H4 (cell line): ENCODE measurements around the gene DCAF4L1. TPM values are rescaled to one million over a fixed set of nuclear protein-coding genes. Genes with fewer than 3 reads are reported as not detected.

Experiments used
- DNase-seq: peaks from one replicate; pipeline ENCODE4 v3.0.0-alpha.2; 2015; ENCODE audit warnings: low spot score
- total RNA-seq: library from RNA; depleted of rRNA; stranded (reverse); fragments of >200 nt; shearing (Covaris generic); gene quantifications from 2 replicates; pipeline ENCODE4 v1.2.3, GENCODE V29; 2014; rRNA removed

DCAF4L1 gene
- total RNA-seq, result 0.14 TPM in 1 of 2 replicates, not detected in the other

DNA sequence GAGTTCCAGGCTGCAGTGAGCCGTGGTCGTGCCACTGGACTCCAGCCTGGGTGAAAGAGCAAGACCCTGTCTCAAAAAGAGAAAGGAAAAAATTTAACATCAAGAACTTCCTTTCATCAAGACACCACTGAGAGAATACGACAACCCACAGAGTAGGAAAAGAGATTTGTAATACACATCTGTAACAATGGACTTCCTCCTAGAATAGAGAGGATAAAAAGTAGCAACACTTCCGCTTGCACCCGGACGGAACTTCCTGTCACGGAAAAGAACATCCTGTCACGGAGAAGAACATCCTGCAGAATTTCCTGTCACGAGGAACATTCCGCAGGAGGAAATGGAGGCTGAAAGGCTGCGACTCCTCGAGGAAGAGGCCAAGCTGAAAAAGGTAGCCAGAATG is at the start of gene DCAF4L1:
Gene DCAF4L1, plus strand, starts transcription at position 301 of the 400 bp plus-strand sequence. Its CDS starts 37 bp downstream, at position 338.
- no peak for DNase-seq

DNA sequence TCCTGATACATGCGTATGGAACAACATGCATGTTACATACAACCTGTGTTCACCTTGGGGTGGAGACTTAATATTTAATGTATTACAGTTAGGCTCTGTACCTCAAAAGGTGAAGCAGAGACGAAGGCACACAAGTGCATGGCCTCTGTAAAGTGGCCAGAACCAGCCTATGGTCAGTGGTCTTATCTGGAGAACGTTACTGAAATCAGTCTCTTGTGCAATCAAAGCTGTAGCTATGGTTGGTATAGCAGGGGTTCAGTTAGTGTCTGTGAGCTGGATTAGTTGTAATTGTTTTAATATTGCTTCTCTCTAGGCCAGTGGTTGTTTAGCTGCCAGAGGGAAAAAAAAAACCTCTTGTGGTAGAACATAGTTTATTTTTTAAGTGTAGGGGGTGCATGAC is 48.6 kb upstream of the DCAF4L1 start:
- DNase-seq, result no peak

DNA sequence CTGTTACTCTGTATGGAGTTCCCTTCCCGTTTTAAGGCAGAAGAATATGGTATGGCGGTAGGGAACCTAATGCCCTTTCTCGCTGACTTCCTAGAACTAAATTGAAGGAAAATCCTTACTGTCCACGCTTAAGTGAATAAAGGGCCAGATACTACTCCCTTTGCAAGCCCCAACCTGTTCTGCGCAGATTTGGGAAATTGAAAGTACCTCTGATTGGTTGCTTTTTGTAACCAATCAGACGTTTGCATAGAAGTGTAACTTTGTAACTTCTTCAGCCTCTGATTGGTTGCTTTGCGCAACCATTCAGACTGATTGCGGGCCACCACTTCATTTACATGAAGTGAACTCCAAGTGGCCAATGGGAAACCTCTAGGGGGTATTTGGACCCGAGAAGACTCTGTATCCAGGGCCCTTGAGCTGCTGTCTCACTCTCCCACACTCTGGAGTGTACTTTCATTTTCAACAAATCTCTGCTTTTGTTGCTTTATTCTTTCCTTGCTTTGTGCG is 47.5 kb upstream of the DCAF4L1 start:
- DNase-seq, result no peak

DNA sequence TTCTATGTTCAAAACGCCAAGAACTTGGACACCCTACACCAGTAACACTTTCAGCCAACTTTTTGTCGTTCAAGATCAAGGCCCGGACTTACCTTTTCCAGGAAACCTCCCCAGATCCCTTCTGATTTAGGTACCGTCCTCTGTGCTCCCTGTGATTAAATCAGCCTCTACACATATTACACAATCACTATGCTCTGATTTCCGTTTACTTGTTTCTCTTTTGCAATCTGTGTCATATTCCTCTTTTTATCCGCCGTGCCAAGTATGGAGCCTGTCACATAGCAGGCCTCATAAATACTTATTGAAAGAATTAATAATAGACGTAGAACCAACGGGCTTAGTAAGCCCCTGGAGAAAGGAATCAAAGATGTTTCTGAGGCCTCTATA is 47.0 kb upstream of the DCAF4L1 start:
- DNase-seq, result no peak

DNA sequence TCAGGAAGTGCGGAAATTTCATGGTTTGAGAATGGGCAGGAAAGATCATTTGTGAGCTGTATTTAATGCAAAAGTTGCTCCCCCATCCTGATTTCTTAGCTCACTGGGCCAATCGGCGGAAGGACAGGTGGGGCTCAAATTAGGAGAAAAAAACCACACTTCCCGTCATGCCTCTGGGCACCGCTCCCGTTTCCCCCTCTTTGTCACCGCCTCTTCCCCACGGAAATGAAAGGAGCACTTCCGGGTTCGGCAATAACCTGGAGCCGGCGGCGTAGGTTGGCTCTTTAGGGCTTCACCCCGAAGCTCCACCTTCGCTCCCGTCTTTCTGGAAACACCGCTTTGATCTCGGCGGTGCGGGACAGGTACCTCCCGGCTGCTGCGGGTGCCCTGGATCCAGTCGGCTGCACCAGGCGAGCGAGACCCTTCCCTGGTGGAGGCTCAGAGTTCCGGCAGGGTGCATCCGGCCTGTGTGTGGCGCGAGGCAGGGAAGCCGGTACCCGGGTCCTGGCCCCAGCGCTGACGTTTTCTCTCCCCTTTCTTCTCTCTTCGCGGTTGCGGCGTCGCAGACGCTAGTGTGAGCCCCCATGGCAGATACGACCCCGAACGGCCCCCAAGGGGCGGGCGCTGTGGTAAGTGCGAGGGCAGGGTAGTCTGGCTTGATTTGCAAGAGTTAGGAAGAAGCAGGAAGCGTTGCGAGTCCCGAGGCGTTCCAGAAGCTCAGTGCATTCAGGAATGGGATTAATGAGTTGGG is 46.5 kb upstream of the DCAF4L1 start, which contains the start of gene TMEM33:
Gene TMEM33, plus strand, starts transcription at position 529 of the 751 bp plus-strand sequence. Its CDS starts 56 bp downstream, at position 585.
- DNase-seq, result peak; percentile 91

- no peak for DNase-seq
Observed at GRCh38 chr4:41935652-41936021, 45.9 kb upstream of the DCAF4L1 start.

GRCh38 chr4:41939016-41939626 is 42.4 kb upstream of the DCAF4L1 start:
- DNase-seq, result peak; percentile 31

DNA sequence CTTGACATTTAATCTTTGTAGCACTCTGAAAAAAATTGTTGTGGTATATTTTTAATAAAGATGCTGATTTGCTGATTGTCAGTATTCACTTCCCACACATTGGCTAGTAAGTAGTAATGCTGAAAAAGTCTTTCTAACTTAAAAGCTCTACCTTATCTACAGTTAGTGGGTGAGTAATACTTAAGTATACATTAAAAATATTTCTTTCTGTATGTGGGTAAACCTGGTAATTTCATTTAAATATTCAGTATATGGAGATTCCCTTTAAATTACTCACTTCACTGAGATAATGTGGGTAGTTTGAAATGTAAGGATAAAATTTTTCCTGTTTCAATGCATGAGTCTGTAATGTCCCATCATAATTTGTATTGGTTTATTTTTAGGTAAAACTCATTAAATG is 40.7 kb upstream of the DCAF4L1 start:
- no peak for DNase-seq

DNA sequence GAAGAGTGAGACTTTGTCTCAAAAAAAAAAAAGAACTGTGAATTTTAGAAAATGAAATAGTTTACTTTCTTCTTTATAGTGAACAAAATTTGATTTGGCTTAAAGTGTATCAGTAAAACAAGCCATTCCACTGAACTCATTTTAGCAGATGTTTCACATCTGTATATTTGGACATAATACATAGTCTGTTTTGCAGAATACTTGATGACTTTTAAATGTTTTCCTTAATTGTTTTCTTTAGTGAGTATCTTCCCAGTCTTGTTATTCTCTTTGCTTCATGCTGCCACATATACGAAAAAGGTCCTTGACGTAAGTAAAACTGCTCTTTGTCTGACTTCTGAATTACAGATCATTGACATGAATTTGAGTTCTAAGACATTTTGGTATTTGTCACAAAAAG is 38.0 kb upstream of the DCAF4L1 start:
- DNase-seq, result no peak

DNA sequence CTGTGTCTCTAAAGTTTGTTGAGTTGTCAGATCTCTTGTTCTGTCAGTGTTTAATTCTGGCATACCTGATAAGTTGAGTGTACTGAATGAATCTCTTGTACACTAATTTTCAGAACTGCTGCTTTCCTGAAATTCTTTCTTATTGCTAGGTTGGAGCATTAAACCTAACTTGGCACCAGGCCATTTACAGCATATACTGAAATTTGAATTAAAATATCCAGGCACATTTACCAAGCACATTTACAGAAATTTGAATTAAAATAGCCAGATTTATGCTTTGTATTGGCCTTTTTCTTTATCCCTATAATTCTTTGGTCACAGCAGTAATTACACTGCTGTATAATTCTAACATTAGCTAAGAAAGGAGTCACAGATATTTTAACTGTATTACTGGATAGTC is 37.5 kb upstream of the DCAF4L1 start:
- DNase-seq, result no peak

DNA sequence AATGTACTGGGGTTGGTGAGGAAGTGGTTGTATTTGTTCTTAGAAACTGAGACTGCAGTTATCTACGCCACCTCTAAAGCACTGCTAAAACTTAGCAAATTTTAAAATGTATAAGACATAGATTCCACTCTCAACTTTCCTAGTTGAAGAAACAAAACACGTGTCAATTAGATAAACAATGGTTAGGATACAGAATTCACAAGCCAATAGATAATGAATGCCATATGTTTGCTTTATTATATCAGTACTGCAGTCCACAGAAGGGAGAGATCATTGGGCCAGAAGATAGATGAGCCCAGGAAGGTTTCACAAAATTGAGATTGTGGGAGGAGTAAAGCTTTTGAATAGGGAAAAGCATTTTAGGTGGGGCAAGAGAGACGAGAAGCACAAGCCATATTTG is 32.0 kb upstream of the DCAF4L1 start:
- no peak for DNase-seq

GRCh38 chr4:41957634-41958033 is 23.9 kb upstream of the DCAF4L1 start:
- peak; percentile 51 for DNase-seq

DNA sequence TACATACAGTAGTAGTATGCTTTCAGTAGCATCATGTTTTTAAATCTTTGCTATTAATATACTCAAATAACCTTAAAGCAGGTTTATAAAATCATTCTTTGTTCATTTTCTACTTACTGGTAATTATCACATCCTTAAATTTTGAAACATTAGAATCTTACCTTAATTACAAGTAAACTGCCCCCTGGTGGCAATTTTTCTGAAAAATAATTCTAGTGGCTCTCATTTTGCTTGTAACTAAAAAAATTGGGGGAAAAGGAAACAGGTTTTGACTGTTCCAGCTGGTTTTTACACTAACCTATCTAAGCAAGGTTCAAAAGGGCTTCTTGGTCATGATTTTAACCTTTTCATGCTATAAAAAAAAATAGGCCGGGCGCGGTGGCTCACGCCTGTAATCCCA is 18.5 kb upstream of the DCAF4L1 start:
- no peak for DNase-seq

- no peak for DNase-seq
Observed at GRCh38 chr4:41964401-41964800, 17.2 kb upstream of the DCAF4L1 start.

DNA sequence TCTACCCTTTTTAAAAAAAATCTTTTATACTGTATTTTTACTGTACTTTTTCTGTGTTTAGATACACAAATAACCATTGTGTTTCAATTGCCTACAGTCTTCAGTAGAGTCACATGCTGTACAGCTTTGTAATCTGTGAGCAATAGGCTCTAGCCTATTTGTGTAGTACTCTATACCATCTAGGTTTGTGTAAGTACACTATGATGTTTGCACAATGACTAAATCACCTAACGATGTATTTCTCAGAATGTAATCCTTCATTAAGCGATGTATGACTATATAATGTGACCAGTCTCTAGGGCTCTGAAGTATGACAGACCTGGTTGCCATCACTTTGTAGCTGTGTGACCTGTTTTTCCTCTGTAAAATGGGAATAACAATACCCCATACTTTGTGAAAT is 14.2 kb upstream of the DCAF4L1 start:
- DNase-seq, result no peak

GRCh38 chr4:41969671-41970070 is 11.9 kb upstream of the DCAF4L1 start:
- no peak for DNase-seq

DNA sequence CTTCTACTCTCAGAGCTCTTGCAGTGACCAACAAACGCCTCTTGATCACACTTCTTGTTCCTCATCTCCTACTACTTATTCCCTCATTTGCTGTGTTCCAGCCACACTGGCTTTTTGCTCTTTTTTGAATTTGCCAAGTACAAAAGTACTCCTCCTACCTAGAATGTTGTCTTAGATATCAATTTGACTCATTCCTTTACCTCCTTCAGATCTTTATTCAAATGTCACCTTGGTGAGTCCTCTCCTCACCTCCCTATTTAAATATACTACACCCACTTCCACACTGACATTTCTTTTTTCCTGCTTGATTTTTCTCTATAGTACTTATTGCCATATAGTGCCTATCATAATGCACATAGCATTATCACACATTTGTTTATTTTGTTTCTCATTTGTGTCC is 6.2 kb upstream of the DCAF4L1 start:
- no peak for DNase-seq

- DNase-seq, result no peak
Observed at GRCh38 chr4:41976775-41977516, 4.6 kb upstream of the DCAF4L1 start.

DNA sequence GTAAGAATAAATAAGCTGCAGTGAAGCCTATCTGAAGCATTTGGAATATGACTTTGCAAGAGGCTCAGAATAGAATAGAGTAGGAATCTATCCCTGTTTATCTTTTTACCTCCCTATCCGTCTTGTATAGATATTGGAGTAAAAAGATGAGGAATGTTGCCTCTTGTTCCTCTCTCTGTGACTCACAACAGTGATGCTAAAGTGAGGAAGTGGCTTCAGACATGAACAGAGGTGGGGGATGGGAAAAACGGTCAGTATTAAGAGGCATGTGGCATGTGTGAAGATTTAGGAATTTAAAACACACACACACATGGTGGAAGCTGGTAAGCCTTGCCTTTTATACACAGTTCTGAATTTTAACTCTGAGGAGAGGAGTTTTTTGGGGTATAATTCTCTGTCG is 3.8 kb upstream of the DCAF4L1 start:
- DNase-seq, result peak; percentile 21

DNA sequence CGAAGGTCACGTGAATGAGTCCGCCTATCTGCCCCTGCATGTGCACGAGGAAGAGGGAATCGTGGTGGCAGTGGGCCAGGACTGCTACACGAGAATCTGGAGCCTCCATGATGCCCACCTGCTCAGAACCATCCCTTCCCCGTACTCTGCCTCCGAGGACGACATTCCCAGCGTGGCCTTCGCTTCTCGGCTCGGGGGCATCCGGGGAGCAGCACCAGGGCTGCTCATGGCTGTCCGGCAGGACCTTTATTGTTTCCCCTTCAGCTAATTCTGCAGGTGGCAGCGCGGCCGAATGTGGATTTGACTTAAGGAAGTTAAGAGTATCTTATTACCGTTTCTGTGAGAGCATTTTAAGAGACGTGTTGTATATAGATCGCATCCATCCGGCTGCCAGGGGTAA is 1.2 kb downstream of the DCAF4L1 start:
- DNase-seq, result no peak

GRCh38 chr4:41985151-41985550 is 3.6 kb downstream of the DCAF4L1 start:
- DNase-seq, result no peak

DNA sequence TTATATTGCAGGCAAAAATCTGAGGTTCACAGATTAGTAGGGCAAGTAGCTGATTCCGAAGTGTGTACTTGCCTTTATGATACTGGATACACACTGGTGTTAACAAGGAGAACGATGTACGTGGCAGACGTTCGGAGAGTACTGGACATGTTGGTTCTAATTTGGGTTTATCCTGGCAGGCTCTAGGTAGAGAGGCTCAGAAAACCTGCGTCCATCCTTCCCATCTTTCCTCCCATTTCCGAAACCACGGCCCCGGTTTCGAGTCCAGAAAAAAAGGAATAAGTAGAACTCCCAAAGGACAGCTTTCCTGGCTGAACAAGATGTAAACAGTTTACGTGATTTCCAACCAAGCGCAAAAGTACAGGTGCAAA is 8.4 kb downstream of the DCAF4L1 start:
- no peak for DNase-seq
